ENCODE results near the gene CPSF4L.
"Not testable (repeated sequence)": the region's sequence is repeated elsewhere in the genome, so short reads cannot be mapped to it uniquely, and the experiment has no call there.

CPSF4L gene

GRCh38 chr17:73265646-73266640 lies 4.3 kb upstream of the CPSF4L start:
- no peak overlapping the region for H3K9ac ChIP-seq (ENCODE audit: low read length)
- TF ChIP-seq EZH2phosphoT487 (IDR thresholded peaks at IDR 0.05; ENCODE audit: low read depth): no peak
- no peak for TF ChIP-seq CTCF (IDR thresholded peaks at IDR 0.05; ENCODE audit: low read depth, low read length)
- H3K4me2 ChIP-seq (ENCODE audit: low read length): no peak overlapping the region
- no peaks in the 10 kb centered on the region for H3K27me3 ChIP-seq (ENCODE audit: low read depth, low read length)
- H4K20me1 ChIP-seq (ENCODE audit: insufficient read depth, low read length): no peaks in the 10 kb centered on the region
- H3K27ac ChIP-seq (ENCODE audit: low read length): no peak overlapping the region
- H3K4me1 ChIP-seq (ENCODE audit: low read length): peaks cover 5% of the 10 kb centered on the region
- H2AFZ ChIP-seq (ENCODE audit: low read depth, low read length): no peak overlapping the region
- no peaks in the 10 kb centered on the region for H3K9me3 ChIP-seq (ENCODE audit: insufficient read depth, low read length)
- no peaks in the 10 kb centered on the region for H3K79me2 ChIP-seq (ENCODE audit: low read length)
- no peaks in the 10 kb centered on the region for H3K36me3 ChIP-seq (replicated peaks; ENCODE audit: low read depth, low read length)
- no peak overlapping the region for H3K4me3 ChIP-seq (ENCODE audit: low read length)

GRCh38 chr17:73264448-73264847 lies 2.8 kb upstream of the CPSF4L start:
- not testable (repeated sequence) for H3K36me3 ChIP-seq (replicated peaks; ENCODE audit: low read depth, low read length); H3K4me3 ChIP-seq (ENCODE audit: low read length); H3K4me1 ChIP-seq (ENCODE audit: low read length)

GRCh38 chr17:73262676-73263642 lies 1.3 kb upstream of the CPSF4L start:
- Histone ChIP-seq H3K9ac (ENCODE audit: low read length) (no peak overlapping the region), H4K20me1 (ENCODE audit: insufficient read depth, low read length) (no peaks in the 10 kb centered on the region), H3K4me1 (ENCODE audit: low read length) (no peaks in the 10 kb centered on the region), H3K4me2 (ENCODE audit: low read length) (no peak overlapping the region), H3K9me3 (ENCODE audit: insufficient read depth, low read length) (no peaks in the 10 kb centered on the region), H3K27ac (ENCODE audit: low read length) (no peak overlapping the region), H3K79me2 (ENCODE audit: low read length) (no peaks in the 10 kb centered on the region), H3K36me3 (replicated peaks; ENCODE audit: low read depth, low read length) (no peaks in the 10 kb centered on the region), H2AFZ (ENCODE audit: low read depth, low read length) (no peak overlapping the region), H3K27me3 (ENCODE audit: low read depth, low read length) (no peaks in the 10 kb centered on the region), H3K4me3 (ENCODE audit: low read length) (no peak overlapping the region)
- TF ChIP-seq EZH2phosphoT487 (IDR thresholded peaks at IDR 0.05; ENCODE audit: low read depth) (no peak), CTCF (IDR thresholded peaks at IDR 0.05; ENCODE audit: low read depth, low read length) (no peak)

More at GRCh38 chr17:73264448-73264847, 2.8 kb upstream of the CPSF4L start:
- H3K9ac ChIP-seq (ENCODE audit: low read length); H3K9me3 ChIP-seq (ENCODE audit: insufficient read depth, low read length); H3K4me2 ChIP-seq (ENCODE audit: low read length); H2AFZ ChIP-seq (ENCODE audit: low read depth, low read length); H3K79me2 ChIP-seq (ENCODE audit: low read length); H4K20me1 ChIP-seq (ENCODE audit: insufficient read depth, low read length); H3K27ac ChIP-seq (ENCODE audit: low read length); H3K27me3 ChIP-seq (ENCODE audit: low read depth, low read length): not testable (repeated sequence)

- Histone ChIP-seq H3K9me3 (ENCODE audit: insufficient read depth, low read length) (no peaks in the 10 kb centered on the region), H3K9ac (ENCODE audit: low read length) (no peak overlapping the region), H3K27me3 (ENCODE audit: low read depth, low read length) (no peaks in the 10 kb centered on the region), H3K36me3 (replicated peaks; ENCODE audit: low read depth, low read length) (no peaks in the 10 kb centered on the region), H3K4me2 (ENCODE audit: low read length) (no peak overlapping the region), H3K4me3 (ENCODE audit: low read length) (no peak overlapping the region), H3K79me2 (ENCODE audit: low read length) (no peaks in the 10 kb centered on the region), H3K27ac (ENCODE audit: low read length) (no peak overlapping the region), H4K20me1 (ENCODE audit: insufficient read depth, low read length) (no peaks in the 10 kb centered on the region), H2AFZ (ENCODE audit: low read depth, low read length) (no peak overlapping the region), H3K4me1 (ENCODE audit: low read length) (no peaks in the 10 kb centered on the region)
- no peak for TF ChIP-seq EZH2phosphoT487 (IDR thresholded peaks at IDR 0.05; ENCODE audit: low read depth)
- no peak for TF ChIP-seq CTCF (IDR thresholded peaks at IDR 0.05; ENCODE audit: low read depth, low read length)
Measured at GRCh38 chr17:73261952-73262675, 434 bp upstream of the CPSF4L start.

All from OCI-LY3 (cell line).